Measurements from ENCODE around the gene CDH23.

- TF ChIP-seq CTCF (IDR thresholded peaks at IDR 0.05; ENCODE audit: control extremely low read depth in 1 of 3, insufficient read depth in 1 of 3, low read depth in 1 of 3, low read length in 3 of 3) (no peak), POLR2A (IDR thresholded peaks at IDR 0.05; ENCODE audit: control extremely low read depth in 1 of 2, low read depth in 2 of 2, low read length in 2 of 2) (no peak), FOSL1 (IDR thresholded peaks at IDR 0.05; ENCODE audit: insufficient read depth, low read depth, low read length) (no peak), SIX5 (IDR thresholded peaks at IDR 0.05; ENCODE audit: low read depth, low read length) (no peak)
Measured at GRCh38 chr10:71532878-71533277, 136.2 kb downstream of the CDH23 start.
